GM12892 (cell line): ENCODE results near the gene IMPDH1.

ENCODE experiments used
- DNase-seq: peaks from one replicate; pipeline ENCODE4 v3.0.0; 2011; ENCODE audit not compliant: insufficient read length
- FAIRE-seq: peaks from 2 replicates; lab custom pipeline; 2011; peaks lifted over from hg19 to GRCh38; lab: Jason Lieb, UNC
- POLR2A ChIP-seq: IDR thresholded peaks from 2 replicates; pipeline ENCODE4 v1.6.1; 2011; ENCODE audit warnings: low read depth, low read length, control low read depth
- POLR2AphosphoS5 ChIP-seq: IDR thresholded peaks from 2 replicates; pipeline ENCODE4 v1.6.1; 2011; ENCODE audit warnings: low read depth, low read length, control low read depth
- TAF1 ChIP-seq: IDR thresholded peaks from 2 replicates; pipeline ENCODE4 v1.6.1; 2011; ENCODE audit warnings: low read depth, mild to moderate bottlenecking, control low read depth, low read length, borderline replicate concordance

IMPDH1 gene

DNA sequence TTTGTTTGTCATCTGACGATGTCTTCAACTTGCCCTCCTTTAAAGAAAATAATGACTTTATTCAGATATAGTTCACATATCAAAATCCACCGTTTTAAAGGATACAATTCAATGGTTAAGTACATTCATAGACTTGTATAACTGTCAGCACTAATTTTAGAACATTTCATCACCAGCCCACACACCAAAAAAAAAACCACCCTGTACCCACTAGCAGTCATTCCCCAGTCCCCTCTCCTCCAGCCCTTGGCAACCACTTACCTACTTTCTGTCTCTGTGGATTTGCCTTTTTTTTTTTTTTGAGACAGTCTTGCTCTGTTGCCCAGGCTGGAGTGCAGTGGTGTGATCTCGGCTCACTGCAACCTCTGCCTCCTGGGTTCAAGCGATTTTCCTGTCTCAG is 40.6 kb upstream of the IMPDH1 start:
- no peak for TF ChIP-seq POLR2AphosphoS5
- TF ChIP-seq POLR2A = no peak
- no peak for TF ChIP-seq TAF1
- no peak for FAIRE-seq
- no peak for DNase-seq

DNA sequence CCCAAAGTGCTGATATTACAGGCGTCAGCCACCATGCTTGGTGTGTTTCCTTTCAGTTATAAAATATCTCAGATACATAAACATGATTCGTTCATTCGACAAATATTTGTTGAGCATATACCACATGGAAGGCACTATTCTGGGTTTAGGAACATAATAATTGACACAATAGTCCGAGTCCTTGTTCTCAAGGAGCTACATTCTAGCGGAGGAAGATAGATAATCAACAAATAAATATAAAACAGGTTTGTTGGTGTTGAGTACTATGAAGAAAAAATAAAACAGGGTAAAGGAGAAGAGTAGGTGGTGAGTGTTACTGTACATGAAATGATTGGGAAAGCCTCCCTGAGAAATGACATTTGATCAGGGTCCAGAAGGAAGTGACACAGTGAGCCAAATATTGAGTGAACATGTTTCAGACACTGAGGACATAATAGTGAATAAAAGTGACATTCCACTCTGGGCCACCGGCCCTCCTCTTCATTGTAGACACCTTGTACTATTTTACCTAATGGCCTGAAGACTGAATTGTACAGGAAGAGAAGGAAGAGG is 39.0 kb upstream of the IMPDH1 start:
- no peak for FAIRE-seq
- TF ChIP-seq TAF1 (no peak), POLR2AphosphoS5 (no peak)
- no peak for DNase-seq

DNA sequence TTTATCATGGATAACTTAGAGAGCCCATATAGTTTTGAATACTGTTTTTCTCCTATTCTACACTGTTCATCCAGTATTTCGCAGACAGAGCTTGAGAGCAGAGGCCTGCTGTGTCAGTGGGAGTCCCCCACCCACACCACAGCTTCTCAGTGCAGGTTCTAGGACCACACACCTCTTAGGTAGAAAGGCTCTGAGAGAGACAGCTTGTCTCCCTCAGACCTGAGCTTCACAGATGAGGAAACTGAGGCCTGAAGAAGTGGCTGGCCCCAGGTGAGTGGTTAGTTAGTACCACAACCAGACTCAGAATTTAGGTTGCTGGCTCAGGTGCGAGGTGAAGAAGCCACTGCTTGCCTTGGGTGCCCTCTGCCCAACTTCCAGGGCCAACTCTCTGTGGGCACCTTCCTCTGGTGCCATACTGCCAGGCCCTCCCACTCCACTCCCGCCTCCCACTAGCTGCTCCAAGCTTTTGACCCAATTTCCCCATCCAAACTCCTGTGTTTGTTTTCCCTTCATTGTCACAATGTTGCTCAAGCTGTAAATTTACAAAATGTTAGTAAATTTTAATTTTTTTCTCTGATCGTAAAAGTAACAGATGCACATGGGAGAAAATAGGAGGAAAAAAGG is 38.3 kb upstream of the IMPDH1 start:
- no peak for DNase-seq
- FAIRE-seq = no peak
- TF ChIP-seq TAF1 (no peak), POLR2A (no peak), POLR2AphosphoS5 (no peak)

DNA sequence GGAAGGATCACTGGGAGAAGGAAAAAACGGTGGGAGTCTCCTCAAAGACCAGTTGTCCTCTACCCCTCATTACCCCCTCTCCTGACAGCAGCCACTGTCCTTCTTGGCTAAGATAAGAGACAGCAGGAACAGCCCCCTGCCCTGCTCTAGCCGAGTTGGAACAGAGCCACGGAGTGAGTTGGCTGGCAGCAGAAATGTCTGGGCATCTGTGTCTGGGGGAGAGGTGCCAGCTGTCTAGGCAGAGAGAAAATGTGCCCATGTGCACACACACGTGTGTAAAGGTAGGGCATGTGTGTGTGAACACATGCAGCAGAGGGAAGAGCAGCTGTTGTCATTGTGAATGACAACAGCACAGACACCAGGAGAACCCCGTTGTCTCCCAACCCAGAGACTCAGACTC is 36.5 kb upstream of the IMPDH1 start:
- FAIRE-seq (no peak), DNase-seq (no peak)
- TF ChIP-seq POLR2A (no peak), TAF1 (no peak), POLR2AphosphoS5 (no peak)

DNA sequence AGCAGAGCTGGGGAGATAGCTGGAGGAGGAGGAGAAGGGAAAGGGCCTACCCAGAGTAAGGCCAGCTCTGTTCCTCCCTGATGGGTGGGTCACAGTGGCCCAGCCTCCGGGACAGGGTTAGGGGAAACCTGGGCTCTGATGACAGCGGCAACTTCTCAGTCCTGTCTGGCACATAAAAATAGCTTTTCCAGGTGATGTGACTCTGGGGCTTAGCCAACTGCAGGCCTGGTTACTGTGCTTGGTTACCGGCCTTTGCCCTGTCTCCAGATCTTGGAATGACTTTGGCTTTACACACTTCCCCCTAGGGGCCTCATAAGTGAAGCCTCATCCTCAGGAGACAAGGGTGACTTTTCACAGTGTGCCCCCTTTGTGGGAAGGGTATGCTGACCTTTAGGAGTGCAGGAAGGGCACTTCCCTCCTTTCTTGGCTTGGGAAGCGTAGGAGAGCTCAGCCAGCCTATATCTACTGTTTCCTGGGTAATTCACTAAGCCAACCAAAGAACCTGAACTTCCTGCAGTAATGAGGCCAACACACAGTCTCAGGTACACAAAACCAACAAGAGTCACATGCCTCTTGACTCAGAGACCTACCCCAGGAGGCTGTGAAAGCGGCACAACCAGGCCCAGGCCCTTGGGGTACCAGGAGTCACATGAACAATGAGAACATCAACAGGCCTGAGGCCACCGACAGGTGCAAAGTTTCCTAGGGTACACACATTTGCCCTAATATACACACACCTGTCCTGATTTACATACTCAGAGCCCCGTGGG is 34.2 kb upstream of the IMPDH1 start:
- no peak for DNase-seq

DNA sequence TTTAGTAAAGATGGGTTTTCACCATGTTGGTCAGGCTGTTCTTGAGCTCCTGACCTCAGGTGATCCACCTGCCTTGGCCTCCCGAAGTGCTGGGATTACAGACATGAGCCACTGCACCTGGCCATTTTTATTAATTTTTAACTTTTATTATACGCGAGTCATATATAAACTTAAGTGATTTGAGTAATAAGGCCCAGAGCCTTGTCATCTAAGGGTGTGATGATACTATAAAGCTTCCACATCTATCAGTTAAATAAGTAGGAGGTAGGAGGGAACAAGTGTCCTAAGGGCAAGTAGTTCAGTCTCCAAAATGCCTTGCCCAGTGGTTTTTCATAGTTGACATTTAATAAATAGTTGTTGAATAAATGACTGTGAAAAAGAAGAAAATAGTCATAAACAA is 32.6 kb upstream of the IMPDH1 start:
- TF ChIP-seq POLR2AphosphoS5 = no peak
- TF ChIP-seq POLR2A = no peak
- no peak for TF ChIP-seq TAF1
- FAIRE-seq (no peak), DNase-seq (no peak)

More for the DNA sequence above, 34.2 kb upstream of the IMPDH1 start:
- TF ChIP-seq TAF1 (no peak), POLR2A (no peak), POLR2AphosphoS5 (no peak)
- FAIRE-seq = peak; percentile 62

DNA sequence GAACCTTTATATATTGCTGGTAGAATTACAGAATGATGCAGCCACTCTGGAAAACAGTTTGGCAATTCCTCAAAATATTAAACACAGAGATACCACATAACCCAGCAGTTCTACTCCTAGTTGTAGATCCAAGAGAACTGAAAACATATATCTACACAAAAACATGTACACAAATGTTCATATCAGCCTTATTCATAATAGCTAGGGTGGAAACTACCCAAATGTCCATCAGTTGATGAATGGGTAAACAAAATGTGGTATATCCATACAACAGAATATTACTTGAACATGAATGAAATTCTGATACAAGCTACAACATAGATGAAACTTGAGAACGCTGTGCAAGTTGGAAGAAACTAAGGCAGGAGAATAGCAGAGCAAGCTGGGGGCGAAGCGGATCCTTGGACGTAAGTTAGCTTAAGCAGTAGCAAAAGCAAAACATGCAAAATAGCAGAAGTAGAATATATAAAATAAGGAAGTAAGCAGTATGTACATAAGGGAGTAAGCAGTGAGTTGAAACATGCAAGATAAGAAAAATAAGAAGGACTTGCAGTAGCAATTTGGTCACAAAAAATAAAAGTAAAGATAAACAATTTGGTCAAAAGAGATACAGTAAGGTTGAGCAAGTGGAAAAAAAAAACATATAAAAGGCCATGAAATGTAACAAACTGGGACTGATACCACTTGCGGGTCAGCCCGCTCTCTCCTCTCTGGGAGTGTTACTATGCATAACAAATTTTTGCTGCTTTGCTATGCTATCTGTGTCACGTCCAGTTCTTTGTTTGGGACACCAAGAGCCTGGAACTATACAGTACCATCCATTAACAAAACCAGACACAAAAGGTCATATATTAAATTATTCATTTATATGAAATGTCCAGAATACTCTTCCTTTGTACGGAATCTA is 27.9 kb upstream of the IMPDH1 start:
- no peak for TF ChIP-seq POLR2AphosphoS5
- no peak for TF ChIP-seq POLR2A
- no peak for TF ChIP-seq TAF1
- no peak for DNase-seq
- peak; percentile 27 for FAIRE-seq

DNA sequence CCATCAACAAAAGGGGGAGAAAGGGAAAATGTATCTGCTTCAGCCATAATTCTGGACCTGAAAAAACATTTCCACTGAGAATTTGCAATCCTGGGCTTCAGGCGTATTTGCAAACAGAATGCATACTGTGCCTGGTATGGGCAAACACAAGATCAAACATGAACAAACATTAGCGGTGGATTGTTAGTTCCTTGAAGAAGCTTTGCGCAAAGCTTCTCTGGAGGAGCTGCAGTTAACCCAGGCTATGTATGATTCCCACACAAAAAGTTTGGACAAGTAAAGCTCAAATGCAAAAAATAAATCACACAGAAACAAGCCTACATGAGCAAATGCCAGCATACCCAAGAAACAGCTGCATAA is 25.5 kb upstream of the IMPDH1 start:
- DNase-seq (no peak), FAIRE-seq (no peak)

DNA sequence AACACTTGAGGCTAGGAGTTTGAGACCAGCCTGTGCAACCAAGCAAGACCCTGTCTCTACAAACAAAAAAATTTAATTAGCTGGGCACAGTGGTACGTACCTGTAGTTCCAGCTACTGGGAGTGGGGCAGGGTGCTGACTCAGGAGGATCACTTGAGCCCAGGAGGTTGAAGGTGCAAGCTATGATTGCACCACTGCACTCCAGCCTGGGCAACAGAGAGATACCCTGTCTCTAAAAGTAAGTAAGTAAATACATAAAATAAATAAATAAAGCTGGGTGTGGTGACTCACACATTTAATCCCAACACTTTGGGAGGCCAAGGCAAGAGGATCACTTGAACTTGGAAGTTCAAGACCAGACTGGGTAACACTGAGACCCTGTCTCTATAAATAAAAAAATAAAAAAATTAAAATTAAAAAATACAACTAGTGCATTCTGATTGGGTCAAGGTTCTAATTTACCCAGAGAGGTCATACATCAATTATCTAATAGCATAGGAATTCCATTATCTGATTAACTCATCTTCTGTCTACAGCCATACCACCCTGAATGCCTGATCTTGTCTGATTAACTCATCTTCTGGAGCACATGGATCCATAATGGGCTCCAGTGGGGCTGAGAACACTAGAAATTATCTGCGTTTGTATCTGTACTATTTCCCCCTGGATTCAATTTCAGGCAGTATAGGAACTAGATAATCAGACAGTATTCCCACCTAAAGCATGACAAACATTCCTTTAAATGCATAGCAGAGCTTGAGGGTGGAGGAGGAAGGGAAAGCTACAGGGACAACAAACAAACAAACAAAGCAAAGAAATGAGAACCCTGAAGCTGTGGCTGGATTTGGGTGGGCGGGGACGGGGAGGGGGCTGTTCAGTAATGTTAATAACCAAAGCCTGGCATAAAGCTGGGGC is 24.9 kb upstream of the IMPDH1 start:
- FAIRE-seq = no peak
- no peak for DNase-seq
- TF ChIP-seq POLR2AphosphoS5 (no peak), TAF1 (no peak)

More for the DNA sequence above, 25.5 kb upstream of the IMPDH1 start:
- TF ChIP-seq POLR2AphosphoS5 = no peak
- TF ChIP-seq TAF1 = no peak
- no peak for TF ChIP-seq POLR2A

DNA sequence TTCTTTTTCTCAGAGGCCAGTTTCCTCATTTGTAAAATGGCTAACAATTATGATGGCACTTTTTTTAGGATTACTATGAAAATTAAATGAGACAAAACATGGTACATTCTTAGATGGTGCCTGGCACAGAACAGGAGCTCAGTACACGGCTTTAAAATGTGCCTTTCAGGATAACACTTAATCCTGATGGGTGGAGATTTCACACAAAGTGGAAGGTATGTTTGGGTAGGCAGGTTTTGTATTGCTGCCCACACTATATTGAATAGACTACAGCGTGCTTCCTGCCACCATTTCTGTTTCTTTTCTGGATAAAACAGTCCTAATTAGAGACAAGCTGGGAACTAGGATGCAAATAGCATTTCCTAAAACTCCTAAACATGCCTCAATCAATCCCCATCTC is 22.0 kb upstream of the IMPDH1 start:
- FAIRE-seq (no peak), DNase-seq (no peak)
- TF ChIP-seq POLR2AphosphoS5 (no peak), TAF1 (no peak), POLR2A (no peak)
